Brain microvascular endothelial cell (primary cell): ENCODE data around the gene MT1G.
"Not testable (repeated sequence)": the region's sequence is repeated elsewhere in the genome, so short reads cannot be mapped to it uniquely, and the experiment has no call there.

Source experiments
- DNase-seq: peaks from one replicate; pipeline ENCODE4 v3.0.0-alpha.2; 2020
- H3K27ac ChIP-seq: fragments of 250-450 bp; sonication (Bioruptor Pico); 2 replicates; pipeline ENCODE4 v1.5.1; 2020; ENCODE audit warnings: mild to moderate bottlenecking, moderate library complexity
- H3K27me3 ChIP-seq: fragments of 250-450 bp; sonication (Bioruptor Pico); replicated peaks from 2 replicates; pipeline ENCODE4 v1.5.1; 2020; ENCODE audit warnings: mild to moderate bottlenecking
- H3K36me3 ChIP-seq: fragments of 250-450 bp; sonication (Bioruptor Pico); replicated peaks from 2 replicates; pipeline ENCODE4 v1.5.1; 2020; ENCODE audit warnings: mild to moderate bottlenecking
- H3K4me3 ChIP-seq: 2 replicates; pipeline ENCODE4 v1.5.1; 2011; ENCODE audit warnings: low read depth, mild to moderate bottlenecking, control low read depth, low read length, moderate library complexity
- in situ Hi-C: cut with HindIII; loops from 2 replicates; pipeline ENCODE4 v1.10.0; 2017; ENCODE audit warnings: low sequenced_read_pairs, low pct_ligation_motif_present
- TF ChIP-seq, protein P1 (sequence below): IDR thresholded peaks from 2 replicates; pipeline ENCODE4 v1.5.1; 2011; ENCODE audit warnings: low read depth, mild to moderate bottlenecking, moderate library complexity, low read length, control low read depth, inconsistent platforms; ENCODE audit errors: missing control alignments

MT1G gene

GRCh38 chr16:56623637-56624036 lies 44.2 kb downstream of the MT1G start:
- Histone ChIP-seq H3K27me3 (no peaks in the 10 kb centered on the region), H3K27ac (no peak overlapping the region), H3K4me3 (no peak overlapping the region), H3K36me3 (no peaks in the 10 kb centered on the region)
- DNase-seq = no peak
- TF ChIP-seq, protein P1, sequence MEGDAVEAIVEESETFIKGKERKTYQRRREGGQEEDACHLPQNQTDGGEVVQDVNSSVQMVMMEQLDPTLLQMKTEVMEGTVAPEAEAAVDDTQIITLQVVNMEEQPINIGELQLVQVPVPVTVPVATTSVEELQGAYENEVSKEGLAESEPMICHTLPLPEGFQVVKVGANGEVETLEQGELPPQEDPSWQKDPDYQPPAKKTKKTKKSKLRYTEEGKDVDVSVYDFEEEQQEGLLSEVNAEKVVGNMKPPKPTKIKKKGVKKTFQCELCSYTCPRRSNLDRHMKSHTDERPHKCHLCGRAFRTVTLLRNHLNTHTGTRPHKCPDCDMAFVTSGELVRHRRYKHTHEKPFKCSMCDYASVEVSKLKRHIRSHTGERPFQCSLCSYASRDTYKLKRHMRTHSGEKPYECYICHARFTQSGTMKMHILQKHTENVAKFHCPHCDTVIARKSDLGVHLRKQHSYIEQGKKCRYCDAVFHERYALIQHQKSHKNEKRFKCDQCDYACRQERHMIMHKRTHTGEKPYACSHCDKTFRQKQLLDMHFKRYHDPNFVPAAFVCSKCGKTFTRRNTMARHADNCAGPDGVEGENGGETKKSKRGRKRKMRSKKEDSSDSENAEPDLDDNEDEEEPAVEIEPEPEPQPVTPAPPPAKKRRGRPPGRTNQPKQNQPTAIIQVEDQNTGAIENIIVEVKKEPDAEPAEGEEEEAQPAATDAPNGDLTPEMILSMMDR = no peak
- in situ Hi-C loops = no loop called here

- H3K4me3 ChIP-seq, H3K27ac ChIP-seq, H3K36me3 ChIP-seq, in situ Hi-C loops, H3K27me3 ChIP-seq, DNase-seq: not testable (repeated sequence)
Observed at GRCh38 chr16:56623184-56623583, 44.7 kb downstream of the MT1G start.

GRCh38 chr16:56621665-56622445 lies 46.0 kb downstream of the MT1G start:
- H3K36me3 ChIP-seq, H3K4me3 ChIP-seq, H3K27me3 ChIP-seq, H3K27ac ChIP-seq, in situ Hi-C loops, DNase-seq: not testable (repeated sequence)

GRCh38 chr16:56620339-56620897 lies 47.4 kb downstream of the MT1G start:
- TF ChIP-seq, protein P1 = no peak
- no peaks in the 10 kb centered on the region for H3K36me3 ChIP-seq
- H3K27me3 ChIP-seq = no peaks in the 10 kb centered on the region
- no peak overlapping the region for H3K27ac ChIP-seq
- H3K4me3 ChIP-seq = no peak overlapping the region
- DNase-seq = no peak
- in situ Hi-C loops = no loop called here

GRCh38 chr16:56618138-56618537 lies 49.7 kb downstream of the MT1G start:
- no peak for DNase-seq
- Histone ChIP-seq H3K36me3 (no peaks in the 10 kb centered on the region), H3K27me3 (no peaks in the 10 kb centered on the region), H3K27ac (no peak overlapping the region), H3K4me3 (peak overlapping the region; percentile 57)
- in situ Hi-C loops = no loop called here
- TF ChIP-seq, protein P1 = no peak

- Histone ChIP-seq H3K36me3 (no peaks in the 10 kb centered on the region), H3K27ac (no peak overlapping the region), H3K4me3 (peak overlapping the region; percentile 57), H3K27me3 (no peaks in the 10 kb centered on the region)
- in situ Hi-C loops = no loop called here
- peak; percentile 52 for DNase-seq
- TF ChIP-seq, protein P1 = no peak
Observed at GRCh38 chr16:56617212-56618085, 50.4 kb downstream of the MT1G start.
